Sigmoid colon (tissue), 7 donors: ENCODE data around the gene FAM83G. TPM values are rescaled to one million over a fixed set of nuclear protein-coding genes. Genes with fewer than 3 reads are reported as not detected.

ENCODE experiments used
- DNase-seq: peaks from one replicate; pipeline ENCODE4 v3.0.0-alpha.2; 2019
- H3K27ac ChIP-seq, 4 donors: fragments of 200-600 bp; sonication (generic); one replicate each; pipeline ENCODE4 v1.5.1; 2016 to 2019; ENCODE audit warnings: mild to moderate bottlenecking in 1 of 4
- H3K27me3 ChIP-seq, 3 donors: fragments of 200-600 bp; sonication (generic); one replicate each; pipeline ENCODE4 v1.5.1; 2019; ENCODE audit warnings: mild to moderate bottlenecking in 1 of 3
- H3K36me3 ChIP-seq, 4 donors: fragments of 200-600 bp; sonication (generic); one replicate each; pipeline ENCODE4 v1.5.1; 2016 to 2019
- H3K4me1 ChIP-seq, 4 donors: fragments of 200-600 bp; sonication (generic); one replicate each; pipeline ENCODE4 v1.5.1; 2017 to 2019
- H3K4me3 ChIP-seq, 4 donors: fragments of 200-600 bp; sonication (generic); one replicate each; pipeline ENCODE4 v1.5.1; 2017 to 2019; ENCODE audit warnings: mild to moderate bottlenecking in 2 of 4, moderate library complexity in 1 of 4
- H3K9me3 ChIP-seq, 4 donors: fragments of 200-600 bp in 3 of 4; sonication (generic) in 3 of 4; one replicate each; pipeline versions ENCODE4 v1.5.1 to v1.6.1; 2013 to 2019
- CTCF ChIP-seq, 4 experiments: fragments of 450-650 bp in 3 of 4; fragments of 200-600 bp in 1 of 4; IDR thresholded peaks; one replicate each; pipeline ENCODE4 v1.5.1; 2016 to 2019; ENCODE audit warnings: antibody characterized with exemption in 4 of 4, mild to moderate bottlenecking in 3 of 4, moderate library complexity in 2 of 4
- EP300 ChIP-seq, 4 donors: sonication (generic); formaldehyde crosslinking; IDR thresholded peaks; one replicate each; pipeline ENCODE4 v1.6.1; 2017; ENCODE audit warnings: antibody characterized with exemption in 4 of 4
- POLR2A ChIP-seq, 2 donors: fragments of 450-650 bp; IDR thresholded peaks; one replicate each; pipeline ENCODE4 v1.6.1; 2016; ENCODE audit warnings: antibody characterized with exemption in 2 of 2, mild to moderate bottlenecking in 2 of 2, moderate library complexity in 2 of 2
- POLR2AphosphoS5 ChIP-seq, 4 donors: sonication (generic); formaldehyde crosslinking; IDR thresholded peaks; one replicate each; pipeline ENCODE4 v1.6.1; 2017; ENCODE audit warnings: antibody characterized with exemption in 4 of 4
- WGBS, 2 donors: extraction: QIAGEN DNeasy Blood & Tissue Kit; methylation state at CpG; one replicate each; pipeline ENCODE4 v1.1.7; 2013; 5-methylcytosine and 5-hydroxymethylcytosine counted together
- intact Hi-C: fragments of 100-400 bp; cut with DNase I; formaldehyde crosslinking; loops from one replicate; pipeline ENCODE4 v1.15.1; 2023
- polyA plus RNA-seq, 3 donors: library from polyadenylated mRNA; stranded (reverse); fragments of 200-250 nt; gene quantifications; one replicate each; pipeline ENCODE4 v1.2.3, GENCODE V29; 2013
- total RNA-seq, 4 donors: library from RNA; depleted of rRNA; stranded (reverse); fragments of >200 nt; gene quantifications; one replicate each; pipeline ENCODE4 v1.1.0, GENCODE V29; 2016
- donor health status: healthy with polysubstance abuse.
- donor health status: Bipolar disorder and iron deficiency.
- donor health status: healthy.

The FAM83G gene
- total and polyA plus RNA-seq, 7 donors, result 2.3 to 23.8 (median 2.9) TPM

- no peak overlapping the region for H3K27ac ChIP-seq
- no peaks in the 10 kb centered on the region for H3K9me3 ChIP-seq
- H3K27me3 ChIP-seq, result no peaks in the 10 kb centered on the region
- TF ChIP-seq POLR2AphosphoS5 (IDR thresholded peaks at IDR 0.05), result no peak
- no peak for TF ChIP-seq EP300 (IDR thresholded peaks at IDR 0.05)
- no peak for TF ChIP-seq CTCF (IDR thresholded peaks at IDR 0.05)
- TF ChIP-seq POLR2A (IDR thresholded peaks at IDR 0.05), result no peak
- no peaks in the 10 kb centered on the region for H3K4me1 ChIP-seq
- H3K4me3 ChIP-seq, result no peak overlapping the region
- intact Hi-C loops, result no loop called here
- H3K36me3 ChIP-seq, result no peaks in the 10 kb centered on the region
- no peak for DNase-seq
- WGBS, 2 donors, result 80 to 83% methylated on average over 8 of the region's 8 CpGs
Observed at GRCh38 chr17:18948476-18949006, 56.0 kb downstream of the FAM83G start.

- intact Hi-C loops, result no loop called here
- 78 to 87% methylated on average over 6 of the region's 6 CpGs for WGBS, 2 donors
- Histone ChIP-seq H3K4me3 (no peak overlapping the region), H3K27me3 (no peaks in the 10 kb centered on the region), H3K36me3 (no peaks in the 10 kb centered on the region), H3K4me1 (no peaks in the 10 kb centered on the region), H3K9me3 (no peaks in the 10 kb centered on the region), H3K27ac (no peak overlapping the region)
- DNase-seq, result no peak
- no peak for TF ChIP-seq POLR2A (IDR thresholded peaks at IDR 0.05)
- no peak for TF ChIP-seq CTCF (IDR thresholded peaks at IDR 0.05)
- no peak for TF ChIP-seq EP300 (IDR thresholded peaks at IDR 0.05)
- no peak for TF ChIP-seq POLR2AphosphoS5 (IDR thresholded peaks at IDR 0.05)
Observed at GRCh38 chr17:18947866-18948265, 56.7 kb downstream of the FAM83G start.

- Histone ChIP-seq H3K4me3 (no peak overlapping the region), H3K27me3 (no peaks in the 10 kb centered on the region), H3K27ac (no peak overlapping the region), H3K9me3 (no peaks in the 10 kb centered on the region), H3K4me1 (no peaks in the 10 kb centered on the region), H3K36me3 (no peaks in the 10 kb centered on the region)
- 76 to 81% methylated on average over 2 of the region's 2 CpGs for WGBS, 2 donors
- intact Hi-C loops, result no loop called here
- no peak for TF ChIP-seq CTCF (IDR thresholded peaks at IDR 0.05)
- no peak for TF ChIP-seq EP300 (IDR thresholded peaks at IDR 0.05)
- no peak for TF ChIP-seq POLR2AphosphoS5 (IDR thresholded peaks at IDR 0.05)
- no peak for TF ChIP-seq POLR2A (IDR thresholded peaks at IDR 0.05)
- DNase-seq, result no peak
Observed at GRCh38 chr17:18946536-18946935, 58.0 kb downstream of the FAM83G start.

- WGBS, 2 donors, result 78 to 91% methylated on average over 5 of the region's 5 CpGs
Observed at GRCh38 chr17:18944646-18945045, 59.9 kb downstream of the FAM83G start.

More at GRCh38 chr17:18944646-18945045, 59.9 kb downstream of the FAM83G start:
- DNase-seq, result no peak
- TF ChIP-seq EP300 (IDR thresholded peaks at IDR 0.05) (no peak), POLR2A (IDR thresholded peaks at IDR 0.05) (no peak), POLR2AphosphoS5 (IDR thresholded peaks at IDR 0.05) (no peak), CTCF (IDR thresholded peaks at IDR 0.05) (no peak)
- Histone ChIP-seq H3K27me3 (no peaks in the 10 kb centered on the region), H3K4me3 (no peak overlapping the region), H3K27ac (no peak overlapping the region), H3K4me1 (no peaks in the 10 kb centered on the region), H3K36me3 (no peaks in the 10 kb centered on the region), H3K9me3 (no peaks in the 10 kb centered on the region)
- intact Hi-C loops, result no loop called here
